HEK293T (cell line): ENCODE data around the gene AGPAT1.
"Not testable (repeated sequence)": the region's sequence is repeated elsewhere in the genome, so short reads cannot be mapped to it uniquely, and the experiment has no call there.

Experiments
- CTCF ChIA-PET: fragments of 350-600 bp; formaldehyde crosslinking; extraction: SDS; loops from one replicate; lab custom pipeline; 2021; ENCODE audit warnings: antibody characterized with exemption, inconsistent platforms; lab: Yijun Ruan, JAX
- POLR2A ChIA-PET: fragments of 350-600 bp; formaldehyde crosslinking; extraction: SDS; loops from one replicate; lab custom pipeline; 2020; ENCODE audit warnings: antibody characterized with exemption, inconsistent platforms; lab: Yijun Ruan, JAX
- DNase-seq: peaks from one replicate; pipeline ENCODE4 v3.0.0; 2012; ENCODE audit warnings: mixed read lengths; ENCODE audit errors: extremely low spot score
- ARNT ChIP-seq: fragments of 450-650 bp; IDR thresholded peaks from 2 replicates; pipeline ENCODE4 v1.6.1; 2017; ENCODE audit warnings: mild to moderate bottlenecking
- BHLHE40 ChIP-seq: fragments of 450-650 bp; IDR thresholded peaks from 2 replicates; pipeline ENCODE4 v1.6.1; 2016; ENCODE audit warnings: mild to moderate bottlenecking, moderate library complexity, borderline replicate concordance
- CTBP1 ChIP-seq: fragments of 450-650 bp; IDR thresholded peaks from 2 replicates; pipeline ENCODE4 v1.6.1; 2016; ENCODE audit warnings: borderline replicate concordance
- ELF4 ChIP-seq: fragments of 450-650 bp; IDR thresholded peaks from 2 replicates; pipeline ENCODE4 v1.6.1; 2017; ENCODE audit warnings: antibody characterized with exemption
- FOXA1 ChIP-seq: fragments of 450-650 bp; IDR thresholded peaks from 2 replicates; pipeline ENCODE4 v1.6.1; 2016; ENCODE audit warnings: mild to moderate bottlenecking
- FOXK2 ChIP-seq: fragments of 450-650 bp; IDR thresholded peaks from 2 replicates; pipeline ENCODE4 v1.6.1; 2016; ENCODE audit warnings: mild to moderate bottlenecking
- FOXM1 ChIP-seq: fragments of 450-650 bp; IDR thresholded peaks from 2 replicates; pipeline ENCODE4 v1.6.1; 2017; ENCODE audit warnings: mild to moderate bottlenecking, borderline replicate concordance
- HDGF ChIP-seq: fragments of 450-650 bp; IDR thresholded peaks from 2 replicates; pipeline ENCODE4 v1.6.1; 2017; ENCODE audit warnings: antibody characterized with exemption, borderline replicate concordance
- L3MBTL2 ChIP-seq: fragments of 450-650 bp; conservative IDR thresholded peaks from 2 replicates; pipeline ENCODE4 v1.6.1; 2016; ENCODE audit warnings: mild to moderate bottlenecking
- LEF1 ChIP-seq: fragments of 450-650 bp; IDR thresholded peaks from 2 replicates; pipeline ENCODE4 v1.6.1; 2017; ENCODE audit warnings: mild to moderate bottlenecking, borderline replicate concordance
- NFRKB ChIP-seq: fragments of 450-650 bp; IDR thresholded peaks from 2 replicates; pipeline ENCODE4 v1.6.1; 2016; ENCODE audit warnings: mild to moderate bottlenecking, moderate library complexity
- SP1 ChIP-seq: fragments of 450-650 bp; IDR thresholded peaks from 2 replicates; pipeline ENCODE4 v1.6.1; 2017
- SUZ12 ChIP-seq: fragments of 450-650 bp; IDR thresholded peaks from 2 replicates; pipeline ENCODE4 v1.6.1; 2016; ENCODE audit warnings: mild to moderate bottlenecking
- TARDBP ChIP-seq: fragments of 450-650 bp; IDR thresholded peaks from 2 replicates; pipeline ENCODE4 v1.6.1; 2016
- ZNF384 ChIP-seq: fragments of 450-650 bp; IDR thresholded peaks from 2 replicates; pipeline ENCODE4 v1.6.1; 2016
- TF ChIP-seq, protein P1 (sequence below): fragments of 450-650 bp; IDR thresholded peaks from 2 replicates; pipeline ENCODE4 v1.6.1; 2016

The AGPAT1 gene

DNA sequence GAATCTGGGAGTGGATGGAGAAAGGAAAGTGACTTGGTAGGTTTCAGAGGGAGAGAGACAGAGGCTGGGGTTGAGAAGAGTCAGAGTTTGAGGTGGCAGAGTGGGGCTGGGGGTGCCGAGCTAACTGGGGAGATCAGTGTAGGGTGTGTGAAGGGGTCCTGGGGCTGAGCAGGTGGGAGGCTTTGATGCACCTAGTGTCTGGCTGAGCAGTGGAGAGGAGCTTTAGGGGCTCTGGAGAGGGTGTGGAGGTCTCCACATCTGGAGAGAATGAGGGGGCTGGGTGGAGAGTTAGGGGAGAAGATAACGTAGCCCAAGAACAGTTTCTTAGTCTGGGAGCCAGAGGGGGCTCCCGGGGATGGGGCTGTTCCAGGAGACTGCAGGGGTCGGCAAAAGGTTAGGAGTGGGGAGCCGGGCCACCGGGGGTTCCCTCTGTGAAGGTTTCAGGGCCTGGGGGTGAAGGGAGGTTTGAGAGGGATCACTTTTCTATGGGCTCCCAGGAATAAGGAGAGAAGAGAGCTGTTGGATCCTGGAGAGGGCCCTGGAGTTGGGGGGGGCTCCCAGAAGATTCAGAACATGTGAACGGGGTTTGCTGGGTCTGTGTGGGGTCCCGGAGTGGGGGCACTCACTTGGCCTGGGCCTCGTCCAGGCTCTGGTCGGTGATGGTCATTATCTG is 13.3 kb upstream of the AGPAT1 start:
- POLR2A ChIA-PET: interaction anchor here (11.7 kb wide), 1 partner anchor 11 kb away, joined by 153 read pairs; the partner anchor contains the start of genes AGPAT1 and RNF5
- no peak for DNase-seq
- TF ChIP-seq ZNF384 (no peak), LEF1 (no peak), ELF4 (no peak), FOXM1 (0 out of 2 replicates have a peak, but pooled peaks have one; percentile 45), ARNT (no peak)
- CTCF ChIA-PET: interaction anchor here (0.6 kb wide), 1 partner anchor 91 kb away, joined by 4 read pairs; no protein-coding TSS in a partner anchor

DNA sequence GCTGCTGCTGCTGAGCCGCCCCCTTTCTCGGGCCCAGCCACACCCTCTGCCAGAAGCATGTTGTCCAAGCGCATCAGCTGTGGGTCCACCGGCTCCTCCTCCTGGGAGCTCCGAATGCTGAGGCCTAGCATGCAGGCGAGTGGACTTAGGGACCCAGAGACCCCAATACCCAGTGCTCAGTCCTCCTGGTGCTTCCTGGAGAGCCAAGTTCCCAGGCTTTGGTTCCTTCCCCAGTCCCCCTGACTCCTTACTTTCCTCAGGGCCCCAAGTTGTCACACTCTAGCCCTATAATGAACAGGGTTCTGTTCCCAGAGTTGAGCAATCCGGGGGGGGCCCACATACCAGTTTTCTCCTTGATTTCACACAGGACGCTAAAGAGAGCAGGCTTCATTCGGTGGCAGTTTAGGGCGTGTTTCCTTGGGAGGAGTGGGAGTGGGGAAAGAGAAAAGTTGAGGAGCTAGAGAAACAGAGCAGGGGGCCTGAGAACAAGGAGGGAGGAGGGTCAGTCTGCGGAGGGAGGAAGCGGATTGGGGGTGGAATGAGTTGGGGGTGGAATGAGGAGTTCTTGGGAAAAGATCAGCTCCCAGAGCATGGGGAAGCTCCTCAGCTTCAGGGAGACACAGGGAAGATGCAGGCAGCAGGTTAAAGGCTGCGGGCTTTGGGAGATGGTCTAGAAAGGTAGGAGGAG is 12.6 kb upstream of the AGPAT1 start:
- CTCF ChIA-PET: interaction anchor here (0.6 kb wide), 1 partner anchor 90 kb away, joined by 4 read pairs; no protein-coding TSS in a partner anchor
- no peak for DNase-seq
- POLR2A ChIA-PET: interaction anchor here (11.7 kb wide), 1 partner anchor 10 kb away, joined by 153 read pairs; the partner anchor contains the start of genes AGPAT1 and RNF5
- no peak for TF ChIP-seq L3MBTL2
- TF ChIP-seq ARNT: no peak
- no peak for TF ChIP-seq HDGF
- no peak for TF ChIP-seq SP1
- no peak for TF ChIP-seq NFRKB
- no peak for TF ChIP-seq BHLHE40
- TF ChIP-seq, protein P1, sequence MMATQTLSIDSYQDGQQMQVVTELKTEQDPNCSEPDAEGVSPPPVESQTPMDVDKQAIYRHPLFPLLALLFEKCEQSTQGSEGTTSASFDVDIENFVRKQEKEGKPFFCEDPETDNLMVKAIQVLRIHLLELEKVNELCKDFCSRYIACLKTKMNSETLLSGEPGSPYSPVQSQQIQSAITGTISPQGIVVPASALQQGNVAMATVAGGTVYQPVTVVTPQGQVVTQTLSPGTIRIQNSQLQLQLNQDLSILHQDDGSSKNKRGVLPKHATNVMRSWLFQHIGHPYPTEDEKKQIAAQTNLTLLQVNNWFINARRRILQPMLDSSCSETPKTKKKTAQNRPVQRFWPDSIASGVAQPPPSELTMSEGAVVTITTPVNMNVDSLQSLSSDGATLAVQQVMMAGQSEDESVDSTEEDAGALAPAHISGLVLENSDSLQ: no peak
- TF ChIP-seq TARDBP: no peak
- TF ChIP-seq ZNF384: no peak
- TF ChIP-seq LEF1: no peak
- no peak for TF ChIP-seq ELF4
- no peak for TF ChIP-seq FOXA1
- no peak for TF ChIP-seq SUZ12
- TF ChIP-seq CTBP1: no peak
- no peak for TF ChIP-seq FOXK2
- TF ChIP-seq FOXM1: no peak

DNA sequence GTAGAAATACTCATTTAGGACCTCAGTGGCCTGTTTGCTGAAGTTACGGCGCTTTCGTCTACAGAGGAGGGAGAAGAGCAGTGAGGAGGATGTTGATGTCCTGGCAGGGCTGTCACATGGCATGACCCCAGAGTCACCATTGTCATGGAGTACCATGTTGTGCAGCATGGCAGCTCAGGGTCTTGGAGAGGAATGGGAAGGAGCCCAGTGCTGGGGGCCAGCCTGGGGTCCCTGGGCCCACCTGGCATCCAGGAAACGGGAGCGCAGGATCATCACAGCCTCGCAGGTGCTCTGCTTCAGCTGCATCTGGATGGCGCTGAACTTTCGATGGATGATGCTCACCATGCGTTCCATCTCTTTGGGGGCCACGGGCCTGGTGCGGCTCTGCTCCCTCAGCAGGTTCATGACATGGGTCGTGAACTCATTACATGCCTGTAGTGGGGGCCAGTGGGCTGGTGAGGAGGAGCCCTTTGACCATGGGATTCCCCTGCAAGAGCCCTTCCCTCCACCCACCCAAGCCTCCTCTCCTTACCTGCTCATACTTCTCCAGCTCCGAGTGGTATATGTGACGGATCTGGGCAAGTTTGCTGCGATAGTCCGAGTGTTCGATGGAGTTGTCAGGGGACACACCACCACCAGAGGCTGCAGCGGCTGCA is 12.0 kb upstream of the AGPAT1 start:
- POLR2A ChIA-PET: interaction anchor here (11.7 kb wide), 1 partner anchor 10 kb away, joined by 153 read pairs; the partner anchor contains the start of genes AGPAT1 and RNF5
- CTCF ChIA-PET, DNase-seq: not testable (repeated sequence)

DNA sequence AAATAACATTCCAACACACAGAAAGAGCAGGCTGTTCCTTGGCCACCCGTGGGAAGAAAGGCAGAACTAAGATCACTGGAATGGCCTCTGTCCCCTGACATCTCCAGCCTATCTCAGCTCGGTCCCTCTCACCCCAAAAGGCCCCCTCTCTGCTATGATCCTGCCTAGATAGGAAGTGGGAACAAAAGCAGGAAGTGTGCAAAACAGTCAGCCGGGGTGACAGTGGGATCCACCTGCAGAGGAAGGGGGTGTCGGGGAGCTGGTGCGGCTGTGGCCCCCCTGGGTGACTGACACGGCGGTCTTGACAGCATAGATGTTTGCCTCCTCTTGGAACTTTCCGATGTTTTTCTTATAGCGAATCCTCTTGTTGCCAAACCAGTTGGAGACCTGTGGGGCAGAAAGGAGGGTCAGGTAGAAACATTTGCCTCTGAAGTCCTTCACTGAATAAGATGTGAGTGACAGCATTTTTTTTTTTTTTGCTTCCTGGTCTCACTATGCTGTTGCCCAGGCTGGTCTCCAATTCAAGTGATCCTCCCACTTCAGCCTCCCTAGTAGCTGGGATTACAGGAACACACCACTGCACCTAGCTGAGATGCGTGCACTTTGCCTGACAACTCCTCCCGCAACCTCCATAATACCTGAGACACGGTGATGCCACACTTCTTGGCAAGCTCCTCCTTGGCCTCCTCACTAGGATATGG is 11.3 kb upstream of the AGPAT1 start:
- TF ChIP-seq NFRKB: no peak
- TF ChIP-seq CTBP1: no peak
- no peak for TF ChIP-seq BHLHE40
- no peak for TF ChIP-seq L3MBTL2
- TF ChIP-seq FOXM1: no peak
- no peak for TF ChIP-seq ELF4
- no peak for TF ChIP-seq SUZ12
- no peak for TF ChIP-seq HDGF
- TF ChIP-seq LEF1: no peak
- no peak for TF ChIP-seq ARNT
- TF ChIP-seq FOXK2: no peak
- no peak for TF ChIP-seq TARDBP
- TF ChIP-seq SP1: no peak
- no peak for TF ChIP-seq FOXA1
- TF ChIP-seq, protein P1: no peak
- no peak for TF ChIP-seq ZNF384
- no peak for DNase-seq
- ChIA-PET CTCF (no interaction called here), POLR2A (interaction anchor here (11.7 kb wide), 1 partner anchor 9 kb away, joined by 153 read pairs; the partner anchor contains the start of genes AGPAT1 and RNF5)

DNA sequence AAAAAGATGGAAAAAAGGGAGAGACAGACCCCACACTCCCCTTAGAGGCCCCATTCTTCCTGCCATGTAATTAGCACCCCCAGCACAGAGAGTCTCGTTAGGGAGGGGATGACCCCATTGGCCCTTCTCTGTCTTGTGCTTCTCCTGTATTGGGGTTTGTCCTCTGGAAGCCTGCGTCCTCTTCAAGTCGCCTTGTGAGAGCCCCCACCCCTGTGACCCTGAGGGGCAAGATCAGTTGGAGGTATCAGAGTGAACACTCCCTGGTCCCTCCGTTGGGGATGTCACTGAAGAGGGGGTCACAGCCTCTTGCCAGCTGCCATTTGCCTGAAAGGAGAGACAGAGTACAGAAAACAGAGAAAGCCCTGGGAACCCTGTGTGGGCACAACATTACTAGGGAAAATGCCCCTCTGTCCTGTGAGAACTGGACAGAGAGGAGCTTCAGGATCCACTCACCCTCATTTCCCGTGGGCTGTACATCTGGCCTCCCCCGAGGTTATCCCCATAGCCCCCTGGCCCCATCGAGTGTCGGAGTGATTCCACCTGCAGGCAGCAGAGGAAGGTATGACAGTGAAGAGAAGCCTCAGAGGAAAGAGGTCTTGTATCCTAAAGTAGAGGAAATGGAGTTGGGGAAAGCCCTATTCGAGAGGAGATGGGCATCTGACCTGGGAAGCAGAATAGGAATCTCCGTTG is 10.4 kb upstream of the AGPAT1 start:
- POLR2A ChIA-PET: interaction anchor here (1.3 to 11.7 kb wide), 2 partner anchors 8 to 10 kb away, joined by 3 to 153 read pairs; partner anchors contain the start of genes AGPAT1 and RNF5
- CTCF ChIA-PET, DNase-seq: not testable (repeated sequence)

DNA sequence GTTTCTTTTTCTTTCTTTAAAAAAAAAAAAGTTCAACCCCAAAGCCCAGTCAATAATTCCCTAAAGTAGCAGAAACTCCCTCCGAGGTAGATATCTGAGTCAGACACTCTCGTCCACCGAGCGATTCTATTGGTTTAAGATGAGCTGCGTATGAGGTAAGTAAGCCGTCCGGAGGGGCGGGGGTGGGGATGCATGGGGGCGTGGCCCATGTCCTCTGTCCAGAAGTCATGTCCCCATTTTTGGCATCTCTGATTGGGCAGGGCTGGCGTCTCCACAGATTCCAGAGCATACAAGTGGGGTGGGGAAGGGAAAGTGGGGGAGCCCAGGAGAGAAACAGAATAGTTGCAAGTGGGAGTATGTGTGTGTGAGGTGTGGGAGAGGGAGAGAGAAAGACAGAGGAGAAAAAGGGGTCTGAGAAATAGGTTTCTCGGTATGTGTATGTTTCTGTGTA is 9.8 kb upstream of the AGPAT1 start:
- POLR2A ChIA-PET: interaction anchor here (1.3 kb wide), 1 partner anchor 9 kb away, joined by 3 read pairs; the partner anchor contains the start of gene AGPAT1
- DNase-seq: peak; percentile 51
- CTCF ChIA-PET: not testable (repeated sequence)
